ENCODE results near the gene FMO1. TPM values are rescaled to one million over a fixed set of nuclear protein-coding genes. Genes with fewer than 3 reads are reported as not detected.

FMO1 gene
- total and polyA plus RNA-seq, 10 of the 15 experiments (the other 5 are each of a cell fraction or from before 2014, with no cell fraction given): not detected

DNA sequence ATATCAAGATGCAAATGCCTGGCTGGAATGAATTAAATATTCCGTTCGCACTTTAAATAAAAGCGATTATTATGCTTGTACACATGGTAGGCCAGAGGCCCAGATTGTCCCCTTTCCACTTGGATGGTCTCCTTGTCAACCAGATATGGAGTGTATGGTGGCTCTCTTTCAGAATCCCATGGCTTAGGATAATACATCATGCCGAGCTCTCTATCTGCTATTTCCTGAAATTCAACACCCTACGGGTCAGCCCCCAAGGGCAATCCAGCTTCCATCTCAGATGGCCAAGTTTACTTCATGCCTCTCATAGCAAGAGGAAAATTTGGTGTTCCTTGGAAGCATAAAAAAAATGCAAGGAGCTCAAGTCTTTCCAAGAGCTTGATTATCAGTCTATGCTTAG, 25.4 kb upstream of the FMO1 start:
- no peak overlapping the region for H3K4me2 ChIP-seq (ENCODE audit: control insufficient read depth, insufficient read depth)
- intact Hi-C loops (cut with micrococcal nuclease; ENCODE audit: unreplicated experiment): no loop called here
- no peak for FAIRE-seq

More for the DNA sequence above, 25.4 kb upstream of the FMO1 start:
- Histone ChIP-seq H4K20me1 (ENCODE audit: control insufficient read depth, insufficient read depth) (no peaks in the 10 kb centered on the region), H3K9me3 (replicated peaks; ENCODE audit: control insufficient read depth, insufficient read depth, low read length) (no peaks in the 10 kb centered on the region), H3K27me3 (replicated peaks in 1 of 2; ENCODE audit: control insufficient read depth in 2 of 2, insufficient read depth in 2 of 2, low read length in 1 of 2) (no peaks in the 10 kb centered on the region), H3K36me3 (ENCODE audit: control insufficient read depth in 2 of 2, insufficient read depth in 2 of 2, low read length in 1 of 2) (no peaks in the 10 kb centered on the region), H3K27ac (ENCODE audit: control insufficient read depth, insufficient read depth) (no peak overlapping the region), H3K4me1 (ENCODE audit: control insufficient read depth, insufficient read depth, low read length) (no peaks in the 10 kb centered on the region), H3K79me2 (ENCODE audit: control insufficient read depth, insufficient read depth, low read length) (no peaks in the 10 kb centered on the region), H2AFZ (ENCODE audit: control insufficient read depth, low read depth, low read length) (no peak overlapping the region), H3K4me3 (no peak overlapping the region), H3K9ac (ENCODE audit: control insufficient read depth, insufficient read depth, low read length) (no peak overlapping the region)
- DNase-seq (ENCODE audit: low read depth, low spot score) (no peak), ATAC-seq (no peak)
- RAD21 ChIA-PET (ENCODE audit: unreplicated experiment): interaction anchor here (1.3 kb wide), 1 partner anchor 255 kb away, joined by 6 read pairs; no protein-coding TSS in a partner anchor
- no TSS peak for BruUV-seq (replicated peaks)
- whole genome bisulfite sequencing (ENCODE audit: insufficient coverage, insufficient replicate concordance, low lambda C conversion rate, missing lambda C conversion rate): 89% methylated on average over 5 of the region's 5 CpGs
- CTCF ChIA-PET: interaction anchor here (0.7 to 1.5 kb wide), 4 partner anchors 11 to 256 kb away, joined by 3 to 4 read pairs (median 3); partner anchors contain the start of gene FMO4
- POLR2A ChIA-PET: no interaction called here
- SMC1A ChIA-PET (ENCODE audit: uncharacterized antibody, unreplicated experiment): interaction anchor here (0.6 to 1.4 kb wide), 5 partner anchors 91 to 742 kb away, joined by 3 to 4 read pairs (median 3); no protein-coding TSS in a partner anchor
- TF ChIP-seq SRF (IDR thresholded peaks at IDR 0.05; ENCODE audit: low read depth in 2 of 2, low read length in 2 of 2) (no peak), TCF3 (IDR thresholded peaks at IDR 0.05; ENCODE audit: borderline replicate concordance, insufficient read depth, low read depth, low read length) (no peak), RB1 (IDR thresholded peaks at IDR 0.05; ENCODE audit: borderline replicate concordance) (no peak), LARP7 (IDR thresholded peaks at IDR 0.05) (no peak), SREBF1 (IDR thresholded peaks at IDR 0.05; ENCODE audit: low read length) (no peak), SUZ12 (IDR thresholded peaks at IDR 0.05; ENCODE audit: unreplicated experiment) (no peak), KAT2A (conservative IDR thresholded peaks at IDR 0.05; ENCODE audit: control insufficient read depth, low read depth, low read length) (no peak), PML (IDR thresholded peaks at IDR 0.05; ENCODE audit: low read length) (no peak), POU2F2 (IDR thresholded peaks at IDR 0.05; ENCODE audit: borderline replicate concordance, low read depth, low read length) (no peak), NFIC (IDR thresholded peaks at IDR 0.05; ENCODE audit: low read depth, low read length) (no peak), SPI1 (IDR thresholded peaks at IDR 0.05; ENCODE audit: borderline replicate concordance, insufficient read depth, low read depth, low read length) (no peak)
- TF ChIP-seq, protein P1, sequence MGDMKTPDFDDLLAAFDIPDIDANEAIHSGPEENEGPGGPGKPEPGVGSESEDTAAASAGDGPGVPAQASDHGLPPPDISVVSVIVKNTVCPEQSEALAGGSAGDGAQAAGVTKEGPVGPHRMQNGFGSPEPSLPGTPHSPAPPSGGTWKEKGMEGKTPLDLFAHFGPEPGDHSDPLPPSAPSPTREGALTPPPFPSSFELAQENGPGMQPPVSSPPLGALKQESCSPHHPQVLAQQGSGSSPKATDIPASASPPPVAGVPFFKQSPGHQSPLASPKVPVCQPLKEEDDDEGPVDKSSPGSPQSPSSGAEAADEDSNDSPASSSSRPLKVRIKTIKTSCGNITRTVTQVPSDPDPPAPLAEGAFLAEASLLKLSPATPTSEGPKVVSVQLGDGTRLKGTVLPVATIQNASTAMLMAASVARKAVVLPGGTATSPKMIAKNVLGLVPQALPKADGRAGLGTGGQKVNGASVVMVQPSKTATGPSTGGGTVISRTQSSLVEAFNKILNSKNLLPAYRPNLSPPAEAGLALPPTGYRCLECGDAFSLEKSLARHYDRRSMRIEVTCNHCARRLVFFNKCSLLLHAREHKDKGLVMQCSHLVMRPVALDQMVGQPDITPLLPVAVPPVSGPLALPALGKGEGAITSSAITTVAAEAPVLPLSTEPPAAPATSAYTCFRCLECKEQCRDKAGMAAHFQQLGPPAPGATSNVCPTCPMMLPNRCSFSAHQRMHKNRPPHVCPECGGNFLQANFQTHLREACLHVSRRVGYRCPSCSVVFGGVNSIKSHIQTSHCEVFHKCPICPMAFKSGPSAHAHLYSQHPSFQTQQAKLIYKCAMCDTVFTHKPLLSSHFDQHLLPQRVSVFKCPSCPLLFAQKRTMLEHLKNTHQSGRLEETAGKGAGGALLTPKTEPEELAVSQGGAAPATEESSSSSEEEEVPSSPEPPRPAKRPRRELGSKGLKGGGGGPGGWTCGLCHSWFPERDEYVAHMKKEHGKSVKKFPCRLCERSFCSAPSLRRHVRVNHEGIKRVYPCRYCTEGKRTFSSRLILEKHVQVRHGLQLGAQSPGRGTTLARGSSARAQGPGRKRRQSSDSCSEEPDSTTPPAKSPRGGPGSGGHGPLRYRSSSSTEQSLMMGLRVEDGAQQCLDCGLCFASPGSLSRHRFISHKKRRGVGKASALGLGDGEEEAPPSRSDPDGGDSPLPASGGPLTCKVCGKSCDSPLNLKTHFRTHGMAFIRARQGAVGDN (IDR thresholded peaks at IDR 0.05): no peak
- TF ChIP-seq, protein P2, sequence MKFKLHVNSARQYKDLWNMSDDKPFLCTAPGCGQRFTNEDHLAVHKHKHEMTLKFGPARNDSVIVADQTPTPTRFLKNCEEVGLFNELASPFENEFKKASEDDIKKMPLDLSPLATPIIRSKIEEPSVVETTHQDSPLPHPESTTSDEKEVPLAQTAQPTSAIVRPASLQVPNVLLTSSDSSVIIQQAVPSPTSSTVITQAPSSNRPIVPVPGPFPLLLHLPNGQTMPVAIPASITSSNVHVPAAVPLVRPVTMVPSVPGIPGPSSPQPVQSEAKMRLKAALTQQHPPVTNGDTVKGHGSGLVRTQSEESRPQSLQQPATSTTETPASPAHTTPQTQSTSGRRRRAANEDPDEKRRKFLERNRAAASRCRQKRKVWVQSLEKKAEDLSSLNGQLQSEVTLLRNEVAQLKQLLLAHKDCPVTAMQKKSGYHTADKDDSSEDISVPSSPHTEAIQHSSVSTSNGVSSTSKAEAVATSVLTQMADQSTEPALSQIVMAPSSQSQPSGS (IDR thresholded peaks at IDR 0.05; ENCODE audit: low read length): no peak
- TF ChIP-seq, protein P3, sequence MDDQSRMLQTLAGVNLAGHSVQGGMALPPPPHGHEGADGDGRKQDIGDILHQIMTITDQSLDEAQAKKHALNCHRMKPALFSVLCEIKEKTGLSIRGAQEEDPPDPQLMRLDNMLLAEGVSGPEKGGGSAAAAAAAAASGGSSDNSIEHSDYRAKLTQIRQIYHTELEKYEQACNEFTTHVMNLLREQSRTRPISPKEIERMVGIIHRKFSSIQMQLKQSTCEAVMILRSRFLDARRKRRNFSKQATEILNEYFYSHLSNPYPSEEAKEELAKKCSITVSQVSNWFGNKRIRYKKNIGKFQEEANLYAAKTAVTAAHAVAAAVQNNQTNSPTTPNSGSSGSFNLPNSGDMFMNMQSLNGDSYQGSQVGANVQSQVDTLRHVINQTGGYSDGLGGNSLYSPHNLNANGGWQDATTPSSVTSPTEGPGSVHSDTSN (IDR thresholded peaks at IDR 0.05; ENCODE audit: insufficient replicate concordance, low read depth, low read length): no peak
- TF ChIP-seq, protein P4, sequence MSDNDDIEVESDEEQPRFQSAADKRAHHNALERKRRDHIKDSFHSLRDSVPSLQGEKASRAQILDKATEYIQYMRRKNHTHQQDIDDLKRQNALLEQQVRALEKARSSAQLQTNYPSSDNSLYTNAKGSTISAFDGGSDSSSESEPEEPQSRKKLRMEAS (IDR thresholded peaks at IDR 0.05; ENCODE audit: low read depth, low read length): no peak
- in situ Hi-C loops (cut with MboI): no loop called here
